Measurements from ENCODE around the gene OVOL1.

Gene OVOL1

DNA sequence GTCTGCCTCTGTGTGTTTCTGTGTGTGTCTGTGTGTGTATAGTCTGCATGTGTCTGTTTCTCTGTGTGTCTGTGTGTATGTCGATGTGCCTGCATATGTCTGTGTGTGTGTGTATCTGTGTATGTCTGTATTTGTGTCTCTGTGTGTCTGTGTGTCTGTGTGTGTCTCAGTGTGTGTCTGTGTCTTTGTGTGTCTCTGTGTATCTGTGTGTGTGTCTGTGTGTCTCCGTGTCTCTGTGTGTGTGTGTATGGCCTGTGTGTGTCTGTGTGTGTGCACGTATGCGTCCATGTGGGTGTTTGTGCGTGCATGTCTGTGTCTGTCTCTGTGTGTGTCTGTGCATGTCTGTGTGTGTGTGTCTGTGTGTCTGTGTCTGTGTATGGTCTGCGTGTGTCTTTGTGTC lies 47.3 kb downstream of the OVOL1 start:
- no peak for DNase-seq
- no peaks in the 10 kb centered on the region for H3K27me3 ChIP-seq (ENCODE audit: insufficient read depth, low read depth, severe bottlenecking)
- H3K9me3 ChIP-seq (ENCODE audit: severe bottlenecking) = no peaks in the 10 kb centered on the region
- no peak overlapping the region for H3K27ac ChIP-seq
- H3K36me3 ChIP-seq = no peaks in the 10 kb centered on the region
- TF ChIP-seq, protein P1, sequence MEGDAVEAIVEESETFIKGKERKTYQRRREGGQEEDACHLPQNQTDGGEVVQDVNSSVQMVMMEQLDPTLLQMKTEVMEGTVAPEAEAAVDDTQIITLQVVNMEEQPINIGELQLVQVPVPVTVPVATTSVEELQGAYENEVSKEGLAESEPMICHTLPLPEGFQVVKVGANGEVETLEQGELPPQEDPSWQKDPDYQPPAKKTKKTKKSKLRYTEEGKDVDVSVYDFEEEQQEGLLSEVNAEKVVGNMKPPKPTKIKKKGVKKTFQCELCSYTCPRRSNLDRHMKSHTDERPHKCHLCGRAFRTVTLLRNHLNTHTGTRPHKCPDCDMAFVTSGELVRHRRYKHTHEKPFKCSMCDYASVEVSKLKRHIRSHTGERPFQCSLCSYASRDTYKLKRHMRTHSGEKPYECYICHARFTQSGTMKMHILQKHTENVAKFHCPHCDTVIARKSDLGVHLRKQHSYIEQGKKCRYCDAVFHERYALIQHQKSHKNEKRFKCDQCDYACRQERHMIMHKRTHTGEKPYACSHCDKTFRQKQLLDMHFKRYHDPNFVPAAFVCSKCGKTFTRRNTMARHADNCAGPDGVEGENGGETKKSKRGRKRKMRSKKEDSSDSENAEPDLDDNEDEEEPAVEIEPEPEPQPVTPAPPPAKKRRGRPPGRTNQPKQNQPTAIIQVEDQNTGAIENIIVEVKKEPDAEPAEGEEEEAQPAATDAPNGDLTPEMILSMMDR (IDR thresholded peaks at IDR 0.05; ENCODE audit: low read depth, low read length) = no peak
- peak overlapping the region; percentile 47 for H3K4me3 ChIP-seq (ENCODE audit: low read depth, low read length)

DNA sequence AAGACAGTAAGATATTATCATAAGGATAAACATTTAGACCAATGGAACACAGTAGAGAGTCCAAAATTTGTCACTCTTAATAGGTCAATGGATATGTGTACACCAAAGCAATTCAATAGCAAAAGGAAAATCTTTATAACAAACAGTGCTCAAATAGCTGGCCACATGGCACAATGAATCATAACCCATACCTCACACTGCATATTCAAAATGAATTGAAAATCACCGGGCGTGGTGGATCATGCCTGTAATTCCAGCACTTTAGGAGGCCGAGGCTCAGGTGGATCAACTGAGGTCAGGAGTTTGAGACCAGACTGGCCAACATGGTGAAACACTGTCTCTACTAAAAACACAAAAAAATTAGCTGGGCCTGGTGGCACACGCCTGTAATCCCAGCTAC lies 55.3 kb downstream of the OVOL1 start:
- Histone ChIP-seq H3K4me3 (ENCODE audit: low read depth, low read length) (no peak overlapping the region), H3K9me3 (ENCODE audit: severe bottlenecking) (no peaks in the 10 kb centered on the region), H3K27ac (no peak overlapping the region), H3K27me3 (ENCODE audit: insufficient read depth, low read depth, severe bottlenecking) (no peaks in the 10 kb centered on the region), H3K36me3 (no peaks in the 10 kb centered on the region)
- TF ChIP-seq, protein P1 (IDR thresholded peaks at IDR 0.05; ENCODE audit: low read depth, low read length) = no peak
- no peak for DNase-seq

DNA sequence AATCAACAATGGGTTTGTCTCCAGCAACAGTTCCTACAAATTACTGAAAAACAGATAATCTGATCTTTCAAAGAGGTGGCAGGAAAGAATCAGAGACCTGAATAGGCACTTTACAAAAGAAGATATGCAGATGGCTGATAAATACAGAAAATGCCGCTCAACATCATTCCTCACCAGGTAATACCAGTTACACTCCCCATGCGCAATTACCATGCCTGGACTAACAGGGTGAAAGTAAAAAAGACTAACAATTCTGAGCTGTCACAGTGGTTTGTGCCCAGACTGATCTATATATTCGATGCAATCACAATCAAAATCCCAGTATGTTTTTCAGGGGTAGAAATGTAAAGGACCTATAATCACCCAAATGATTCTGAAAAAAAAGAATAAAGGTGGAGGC lies 56.9 kb downstream of the OVOL1 start:
- Histone ChIP-seq H3K9me3 (ENCODE audit: severe bottlenecking) (no peaks in the 10 kb centered on the region), H3K27me3 (ENCODE audit: insufficient read depth, low read depth, severe bottlenecking) (no peaks in the 10 kb centered on the region), H3K4me3 (ENCODE audit: low read depth, low read length) (no peak overlapping the region), H3K36me3 (no peaks in the 10 kb centered on the region), H3K27ac (no peak overlapping the region)
- DNase-seq = no peak
- TF ChIP-seq, protein P1 (IDR thresholded peaks at IDR 0.05; ENCODE audit: low read depth, low read length) = no peak

DNA sequence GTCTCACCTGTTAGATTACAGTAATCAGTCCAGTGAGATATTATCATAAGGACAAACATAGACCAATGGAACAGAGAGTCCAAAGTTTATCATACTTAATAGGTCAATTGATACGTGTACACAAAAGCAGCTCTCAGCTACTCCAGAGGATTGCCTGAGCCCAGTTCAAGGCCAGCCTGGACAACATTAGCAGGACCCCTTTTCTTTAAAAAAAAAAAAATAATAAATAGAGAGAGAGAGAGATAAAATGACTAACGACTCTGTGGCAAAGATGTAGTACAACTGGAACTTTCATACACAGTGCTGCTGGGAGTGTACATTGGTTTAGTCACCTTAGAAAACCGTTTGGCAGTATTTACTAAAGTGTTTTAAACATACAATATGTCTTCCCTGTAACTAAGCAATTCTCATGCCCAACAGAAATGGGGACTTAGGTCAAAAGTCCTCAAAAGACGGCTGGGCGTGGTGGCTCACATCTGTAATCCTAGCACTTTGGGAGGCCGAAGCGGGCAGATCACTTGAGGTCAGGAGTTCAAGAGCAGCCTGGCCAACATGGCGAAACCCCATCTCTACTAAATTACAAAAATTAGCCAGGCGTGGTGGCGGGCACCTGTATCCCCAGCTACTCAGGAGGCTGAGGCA lies 57.5 kb downstream of the OVOL1 start:
- TF ChIP-seq, protein P1 (IDR thresholded peaks at IDR 0.05; ENCODE audit: low read depth, low read length) = no peak
- Histone ChIP-seq H3K27ac (no peak overlapping the region), H3K36me3 (no peaks in the 10 kb centered on the region), H3K9me3 (ENCODE audit: severe bottlenecking) (no peaks in the 10 kb centered on the region), H3K4me3 (ENCODE audit: low read depth, low read length) (no peak overlapping the region), H3K27me3 (ENCODE audit: insufficient read depth, low read depth, severe bottlenecking) (no peaks in the 10 kb centered on the region)
- no peak for DNase-seq

Measured in WERI-Rb-1 (cell line).